GM12878 (cell line): Measurements from ENCODE around the gene LYPD8. TPM values are rescaled to one million over a fixed set of nuclear protein-coding genes. Genes with fewer than 3 reads are reported as not detected.

Source experiments
- ATAC-seq: fragments of 200-7000 bp; cut with Tn5 transposase; 3 replicates; pipeline ENCODE4 v1.9.1; 2020; ENCODE audit warnings: mild to moderate bottlenecking, moderate library complexity
- BruUV-seq: library from RNA; stranded (reverse); fragments of 400-500 nt; replicated peaks from 2 replicates; lab custom pipeline; 2021; lab: Mats Ljungman, UMichigan
- CTCF ChIA-PET: fragments of 300-600 bp; sonication (Branson Sonifier 250); formaldehyde crosslinking; extraction: SDS; loops from one replicate; lab custom pipeline; 2021; ENCODE audit warnings: inconsistent platforms; lab: Yijun Ruan, JAX
- POLR2A ChIA-PET: fragments of 350-600 bp; formaldehyde crosslinking; extraction: SDS; loops from one replicate; lab custom pipeline; 2021; ENCODE audit warnings: inconsistent platforms; lab: Charles Lee
- RAD21 ChIA-PET: fragments of 300-600 bp; sonication (Branson Sonifier 250); formaldehyde crosslinking; loops from one replicate; lab custom pipeline; 2023; ENCODE audit warnings: antibody characterized with exemption; ENCODE audit not compliant: unreplicated experiment; lab: Charles Lee
- SMC1A ChIA-PET: fragments of 300-600 bp; sonication (Branson Sonifier 250); formaldehyde crosslinking; loops from one replicate; lab custom pipeline; 2023; ENCODE audit not compliant: unreplicated experiment, uncharacterized antibody; lab: Charles Lee
- DNase-seq: peaks from one replicate; pipeline ENCODE4 v3.0.0-alpha.2; 2011; ENCODE audit warnings: low read depth, low spot score
- FAIRE-seq: peaks from 3 replicates; lab custom pipeline; 2011; peaks lifted over from hg19 to GRCh38; lab: Jason Lieb, UNC
- H2AFZ ChIP-seq: 2 replicates; pipeline ENCODE4 v1.6.0; 2011; ENCODE audit warnings: low read depth, low read length, control low read depth; ENCODE audit not compliant: control insufficient read depth
- H3K27ac ChIP-seq: 2 replicates; pipeline ENCODE4 v1.5.1; 2011; ENCODE audit warnings: control low read depth; ENCODE audit not compliant: control insufficient read depth, insufficient read depth
- H3K27me3 ChIP-seq, 2 experiments: replicated peaks in 1 of 2; 2 replicates each; pipeline versions ENCODE4 v1.6.0 to v1.6.1; 2011; ENCODE audit warnings: low read length in 1 of 2; ENCODE audit not compliant: control insufficient read depth in 2 of 2, insufficient read depth in 2 of 2
- H3K36me3 ChIP-seq, 2 experiments: 2 replicates each; pipeline ENCODE4 v1.5.1; 2011; ENCODE audit warnings: low read length in 1 of 2; ENCODE audit not compliant: control insufficient read depth in 2 of 2, insufficient read depth in 2 of 2
- H3K4me1 ChIP-seq: 2 replicates; pipeline ENCODE4 v1.6.1; 2011; ENCODE audit warnings: mild to moderate bottlenecking, low read length, moderate library complexity, mixed read lengths; ENCODE audit not compliant: control insufficient read depth, insufficient read depth
- H3K4me2 ChIP-seq: 2 replicates; pipeline ENCODE4 v1.6.0; 2011; ENCODE audit warnings: control low read depth; ENCODE audit not compliant: control insufficient read depth, insufficient read depth
- H3K4me3 ChIP-seq: fragments of 200-600 bp; sonication (generic); 2 replicates; pipeline ENCODE4 v1.5.1; 2016
- H3K79me2 ChIP-seq: 2 replicates; pipeline ENCODE4 v1.6.0; 2011; ENCODE audit warnings: low read length; ENCODE audit not compliant: control insufficient read depth, insufficient read depth
- H3K9ac ChIP-seq: 2 replicates; pipeline ENCODE4 v1.8.0; 2011; ENCODE audit warnings: low read length, control low read depth, mixed read lengths; ENCODE audit not compliant: control insufficient read depth, insufficient read depth
- H3K9me3 ChIP-seq: replicated peaks from 3 replicates; pipeline ENCODE4 v1.5.1; 2011; ENCODE audit warnings: mild to moderate bottlenecking, low read length; ENCODE audit not compliant: control insufficient read depth, insufficient read depth
- H4K20me1 ChIP-seq: 2 replicates; pipeline ENCODE4 v1.6.0; 2011; ENCODE audit not compliant: control insufficient read depth, insufficient read depth
- ATF7 ChIP-seq: fragments of 450-650 bp; IDR thresholded peaks from 2 replicates; pipeline ENCODE4 v1.6.1; 2016; ENCODE audit warnings: low read depth, mild to moderate bottlenecking
- IRF4 ChIP-seq: IDR thresholded peaks from 2 replicates; pipeline ENCODE4 v1.6.1; 2011; ENCODE audit warnings: low read depth, low read length
- KAT2A ChIP-seq: conservative IDR thresholded peaks from 2 replicates; pipeline ENCODE4 v1.6.1; 2011; ENCODE audit warnings: low read depth, low read length; ENCODE audit not compliant: control insufficient read depth
- MEF2A ChIP-seq: IDR thresholded peaks from 2 replicates; pipeline ENCODE4 v1.6.1; 2011; ENCODE audit warnings: low read depth, mild to moderate bottlenecking, low read length, moderate library complexity; ENCODE audit not compliant: insufficient read depth
- MYC ChIP-seq: IDR thresholded peaks from 2 replicates; pipeline ENCODE4 v1.6.1; 2011; ENCODE audit warnings: mild to moderate bottlenecking, low read length, moderate library complexity, inconsistent platforms; ENCODE audit not compliant: insufficient read depth, insufficient replicate concordance, insufficient read length, severe bottlenecking
- NR2C1 ChIP-seq: fragments of 450-650 bp; IDR thresholded peaks from 2 replicates; pipeline ENCODE4 v1.6.1; 2017; ENCODE audit warnings: antibody characterized with exemption, mild to moderate bottlenecking, moderate library complexity
- POU2F2 ChIP-seq: IDR thresholded peaks from 3 replicates; pipeline ENCODE4 v1.6.1; 2011; ENCODE audit warnings: low read depth, mild to moderate bottlenecking, low read length, borderline replicate concordance
- RB1 ChIP-seq: fragments of 450-650 bp; formaldehyde crosslinking; IDR thresholded peaks from 2 replicates; pipeline ENCODE4 v1.6.1; 2017; ENCODE audit warnings: mild to moderate bottlenecking, borderline replicate concordance
- SIN3A ChIP-seq: IDR thresholded peaks from 2 replicates; pipeline ENCODE4 v1.6.1; 2012; ENCODE audit warnings: low read depth, low read length, improper control_type of control experiment
- ZNF207 ChIP-seq: fragments of 450-650 bp; IDR thresholded peaks from 2 replicates; pipeline ENCODE4 v1.6.1; 2014; ENCODE audit warnings: antibody characterized with exemption, mild to moderate bottlenecking, borderline replicate concordance
- ZNF622 ChIP-seq: fragments of 450-650 bp; IDR thresholded peaks from 2 replicates; pipeline ENCODE4 v1.6.1; 2017; ENCODE audit warnings: mild to moderate bottlenecking, inconsistent platforms
- ZZZ3 ChIP-seq: IDR thresholded peaks from 2 replicates; pipeline ENCODE4 v1.6.1; 2011; ENCODE audit warnings: low read depth; ENCODE audit not compliant: control insufficient read depth, insufficient read length
- WGBS: methylation state at CpG from one replicate; pipeline ENCODE4 v1.1.6; 2016; ENCODE audit warnings: low lambda C conversion rate; ENCODE audit not compliant: insufficient replicate concordance, insufficient coverage; ENCODE audit errors: missing lambda C conversion rate; 5-methylcytosine and 5-hydroxymethylcytosine counted together
- in situ Hi-C: fragments of 300-500 bp; cut with MboI; formaldehyde crosslinking; loops from 9 replicates; pipeline ENCODE4 v1.14.3; 2018; ENCODE audit warnings: mixed read lengths
- intact Hi-C: fragments of 100-400 bp; cut with micrococcal nuclease; formaldehyde crosslinking; loops from one replicate; pipeline ENCODE4 v1.14.2; 2022; ENCODE audit not compliant: unreplicated experiment
- polyA plus RNA-seq, 11 experiments: library from polyadenylated mRNA; depleted of rRNA in 4 of 11; unstranded in 6 of 11; stranded (reverse) in 5 of 11; fragments of >200 nt; fragmentation: Nextera tagmentation in 4 of 11; fragmentation: Illumina TruSeq in 1 of 11; extraction: Ambion mirVana in 4 of 11; extraction: Trizol in 1 of 11; gene quantifications; 1 replicate in 1 of 11; 2 replicates in 10 of 11; pipeline versions ENCODE4 v1.2.1 to v1.2.3, GENCODE V29; 2011 to 2016; ENCODE audit warnings: inconsistent platforms in 2 of 11, missing spikeins in 2 of 11, low read depth in 1 of 11
- total RNA-seq, 4 experiments: library from RNA; depleted of rRNA in 3 of 4; stranded (reverse); fragments of >200 nt in 3 of 4; fragmentation: Illumina TruSeq in 1 of 4; extraction: Trizol in 1 of 4; gene quantifications; 2 replicates each; pipeline versions ENCODE4 v1.2.1 to v1.2.3, GENCODE V29; 2013 to 2021
- TF ChIP-seq, protein P1 (sequence below): fragments of 450-650 bp; formaldehyde crosslinking; IDR thresholded peaks from 2 replicates; pipeline ENCODE4 v1.4.0; 2020; ENCODE audit warnings: mild to moderate bottlenecking, moderate library complexity

The LYPD8 gene
- total and polyA plus RNA-seq, 10 of the 15 experiments (the other 5 are each of a cell fraction or from before 2014, with no cell fraction given) = 0.13 to 0.40 (median 0.18) TPM; not detected in 7

DNA sequence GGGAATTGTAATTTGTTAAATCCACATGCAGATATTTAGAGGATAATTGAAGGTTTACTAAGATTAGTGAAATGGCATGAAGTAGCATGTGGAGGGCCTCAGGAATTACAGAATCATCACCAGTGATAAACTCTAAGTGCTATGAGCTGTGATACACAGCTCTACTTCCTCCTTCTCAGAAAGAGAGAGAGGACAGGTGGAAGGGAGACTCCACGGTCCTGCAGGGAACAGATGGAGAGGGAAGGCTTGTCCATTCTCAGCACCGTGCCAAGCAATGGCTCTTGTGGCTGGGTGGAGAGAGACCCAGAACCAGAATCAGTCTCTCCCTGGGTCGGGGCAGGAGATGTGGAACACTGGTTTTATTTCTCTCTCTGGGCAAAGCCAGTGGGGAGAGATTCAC, 27.8 kb upstream of the LYPD8 start:
- no peaks in the 10 kb centered on the region for H3K36me3 ChIP-seq
- H2AFZ ChIP-seq = no peak overlapping the region
- ChIA-PET RAD21 (interaction anchor here (1.0 kb wide), 2 partner anchors 10 to 53 kb away, joined by 3 to 5 read pairs; no protein-coding TSS in a partner anchor), SMC1A (interaction anchor here (1.0 kb wide), 1 partner anchor 22 kb away, joined by 3 read pairs; no protein-coding TSS in a partner anchor), POLR2A (no interaction called here), CTCF (interaction anchor here (0.6 kb wide), 1 partner anchor 39 kb away, joined by 3 read pairs; no protein-coding TSS in a partner anchor)
- H3K27me3 ChIP-seq = no peaks in the 10 kb centered on the region
- no peak overlapping the region for H3K9ac ChIP-seq
- WGBS = 6% methylated on average over 3 of the region's 3 CpGs
- no peak overlapping the region for H3K27ac ChIP-seq
- no peaks in the 10 kb centered on the region for H4K20me1 ChIP-seq
- BruUV-seq = no TSS peak
- H3K4me3 ChIP-seq = no peak overlapping the region
- no peak overlapping the region for H3K4me2 ChIP-seq
- DNase-seq (no peak), ATAC-seq (no peak), FAIRE-seq (no peak)
- H3K9me3 ChIP-seq = peaks cover 9% of the 10 kb centered on the region; the same call in 2 of the 3 replicates
- intact Hi-C loops (no loop called here), in situ Hi-C loops (no loop called here)
- TF ChIP-seq IRF4 = no peak
- TF ChIP-seq MYC = no peak
- no peak for TF ChIP-seq POU2F2
- TF ChIP-seq ZZZ3 = no peak
- no peaks in the 10 kb centered on the region for H3K79me2 ChIP-seq
- H3K4me1 ChIP-seq = no peaks in the 10 kb centered on the region

GRCh38 chr1:248782416-248783141, 27.0 kb upstream of the LYPD8 start:
- no peak for ATAC-seq
- in situ Hi-C loops (no loop called here), intact Hi-C loops (no loop called here)
- H4K20me1 ChIP-seq = no peaks in the 10 kb centered on the region
- no peaks in the 10 kb centered on the region for H3K4me1 ChIP-seq
- DNase-seq = no peak
- CTCF ChIA-PET = interaction anchor here (0.6 to 0.8 kb wide), 2 partner anchors 40 to 538 kb away, joined by 3 read pairs; no protein-coding TSS in a partner anchor
- SMC1A ChIA-PET = interaction anchor here (1.0 to 1.2 kb wide), 3 partner anchors 22 to 87 kb away, joined by 3 read pairs; no protein-coding TSS in a partner anchor
- no peaks in the 10 kb centered on the region for H3K79me2 ChIP-seq
- H3K36me3 ChIP-seq = no peaks in the 10 kb centered on the region
- no peak overlapping the region for H2AFZ ChIP-seq
- H3K9ac ChIP-seq = no peak overlapping the region
- POLR2A ChIA-PET = no interaction called here
- FAIRE-seq = no peak
- H3K27me3 ChIP-seq = no peaks in the 10 kb centered on the region
- H3K4me3 ChIP-seq = no peak overlapping the region
- H3K4me2 ChIP-seq = no peak overlapping the region
- no TSS peak for BruUV-seq
- H3K27ac ChIP-seq = no peak overlapping the region
- H3K9me3 ChIP-seq = peaks cover 9% of the 10 kb centered on the region; the same call in 2 of the 3 replicates
- RAD21 ChIA-PET = interaction anchor here (1.0 kb wide), 2 partner anchors 11 to 54 kb away, joined by 3 to 5 read pairs; no protein-coding TSS in a partner anchor
- WGBS = 79% methylated on average over 16 of the region's 16 CpGs
- no peak for TF ChIP-seq ZNF207
- TF ChIP-seq ATF7 = no peak
- TF ChIP-seq RB1 = no peak
- TF ChIP-seq, protein P1, sequence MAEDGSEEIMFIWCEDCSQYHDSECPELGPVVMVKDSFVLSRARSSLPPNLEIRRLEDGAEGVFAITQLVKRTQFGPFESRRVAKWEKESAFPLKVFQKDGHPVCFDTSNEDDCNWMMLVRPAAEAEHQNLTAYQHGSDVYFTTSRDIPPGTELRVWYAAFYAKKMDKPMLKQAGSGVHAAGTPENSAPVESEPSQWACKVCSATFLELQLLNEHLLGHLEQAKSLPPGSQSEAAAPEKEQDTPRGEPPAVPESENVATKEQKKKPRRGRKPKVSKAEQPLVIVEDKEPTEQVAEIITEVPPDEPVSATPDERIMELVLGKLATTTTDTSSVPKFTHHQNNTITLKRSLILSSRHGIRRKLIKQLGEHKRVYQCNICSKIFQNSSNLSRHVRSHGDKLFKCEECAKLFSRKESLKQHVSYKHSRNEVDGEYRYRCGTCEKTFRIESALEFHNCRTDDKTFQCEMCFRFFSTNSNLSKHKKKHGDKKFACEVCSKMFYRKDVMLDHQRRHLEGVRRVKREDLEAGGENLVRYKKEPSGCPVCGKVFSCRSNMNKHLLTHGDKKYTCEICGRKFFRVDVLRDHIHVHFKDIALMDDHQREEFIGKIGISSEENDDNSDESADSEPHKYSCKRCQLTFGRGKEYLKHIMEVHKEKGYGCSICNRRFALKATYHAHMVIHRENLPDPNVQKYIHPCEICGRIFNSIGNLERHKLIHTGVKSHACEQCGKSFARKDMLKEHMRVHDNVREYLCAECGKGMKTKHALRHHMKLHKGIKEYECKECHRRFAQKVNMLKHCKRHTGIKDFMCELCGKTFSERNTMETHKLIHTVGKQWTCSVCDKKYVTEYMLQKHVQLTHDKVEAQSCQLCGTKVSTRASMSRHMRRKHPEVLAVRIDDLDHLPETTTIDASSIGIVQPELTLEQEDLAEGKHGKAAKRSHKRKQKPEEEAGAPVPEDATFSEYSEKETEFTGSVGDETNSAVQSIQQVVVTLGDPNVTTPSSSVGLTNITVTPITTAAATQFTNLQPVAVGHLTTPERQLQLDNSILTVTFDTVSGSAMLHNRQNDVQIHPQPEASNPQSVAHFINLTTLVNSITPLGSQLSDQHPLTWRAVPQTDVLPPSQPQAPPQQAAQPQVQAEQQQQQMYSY = no peak
- no peak for TF ChIP-seq ZNF622
- no peak for TF ChIP-seq MEF2A
- TF ChIP-seq NR2C1 = no peak
- TF ChIP-seq SIN3A = no peak
- no peak for TF ChIP-seq KAT2A
